NCI-H1694 (cell line): Measurements from ENCODE around the gene MPHOSPH8.

ENCODE experiments used
- DNase-seq: peaks from one replicate; lab custom pipeline; 2025; lab: John Stamatoyannopoulos, UW

The MPHOSPH8 gene, protein sequence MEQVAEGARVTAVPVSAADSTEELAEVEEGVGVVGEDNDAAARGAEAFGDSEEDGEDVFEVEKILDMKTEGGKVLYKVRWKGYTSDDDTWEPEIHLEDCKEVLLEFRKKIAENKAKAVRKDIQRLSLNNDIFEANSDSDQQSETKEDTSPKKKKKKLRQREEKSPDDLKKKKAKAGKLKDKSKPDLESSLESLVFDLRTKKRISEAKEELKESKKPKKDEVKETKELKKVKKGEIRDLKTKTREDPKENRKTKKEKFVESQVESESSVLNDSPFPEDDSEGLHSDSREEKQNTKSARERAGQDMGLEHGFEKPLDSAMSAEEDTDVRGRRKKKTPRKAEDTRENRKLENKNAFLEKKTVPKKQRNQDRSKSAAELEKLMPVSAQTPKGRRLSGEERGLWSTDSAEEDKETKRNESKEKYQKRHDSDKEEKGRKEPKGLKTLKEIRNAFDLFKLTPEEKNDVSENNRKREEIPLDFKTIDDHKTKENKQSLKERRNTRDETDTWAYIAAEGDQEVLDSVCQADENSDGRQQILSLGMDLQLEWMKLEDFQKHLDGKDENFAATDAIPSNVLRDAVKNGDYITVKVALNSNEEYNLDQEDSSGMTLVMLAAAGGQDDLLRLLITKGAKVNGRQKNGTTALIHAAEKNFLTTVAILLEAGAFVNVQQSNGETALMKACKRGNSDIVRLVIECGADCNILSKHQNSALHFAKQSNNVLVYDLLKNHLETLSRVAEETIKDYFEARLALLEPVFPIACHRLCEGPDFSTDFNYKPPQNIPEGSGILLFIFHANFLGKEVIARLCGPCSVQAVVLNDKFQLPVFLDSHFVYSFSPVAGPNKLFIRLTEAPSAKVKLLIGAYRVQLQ

DNA sequence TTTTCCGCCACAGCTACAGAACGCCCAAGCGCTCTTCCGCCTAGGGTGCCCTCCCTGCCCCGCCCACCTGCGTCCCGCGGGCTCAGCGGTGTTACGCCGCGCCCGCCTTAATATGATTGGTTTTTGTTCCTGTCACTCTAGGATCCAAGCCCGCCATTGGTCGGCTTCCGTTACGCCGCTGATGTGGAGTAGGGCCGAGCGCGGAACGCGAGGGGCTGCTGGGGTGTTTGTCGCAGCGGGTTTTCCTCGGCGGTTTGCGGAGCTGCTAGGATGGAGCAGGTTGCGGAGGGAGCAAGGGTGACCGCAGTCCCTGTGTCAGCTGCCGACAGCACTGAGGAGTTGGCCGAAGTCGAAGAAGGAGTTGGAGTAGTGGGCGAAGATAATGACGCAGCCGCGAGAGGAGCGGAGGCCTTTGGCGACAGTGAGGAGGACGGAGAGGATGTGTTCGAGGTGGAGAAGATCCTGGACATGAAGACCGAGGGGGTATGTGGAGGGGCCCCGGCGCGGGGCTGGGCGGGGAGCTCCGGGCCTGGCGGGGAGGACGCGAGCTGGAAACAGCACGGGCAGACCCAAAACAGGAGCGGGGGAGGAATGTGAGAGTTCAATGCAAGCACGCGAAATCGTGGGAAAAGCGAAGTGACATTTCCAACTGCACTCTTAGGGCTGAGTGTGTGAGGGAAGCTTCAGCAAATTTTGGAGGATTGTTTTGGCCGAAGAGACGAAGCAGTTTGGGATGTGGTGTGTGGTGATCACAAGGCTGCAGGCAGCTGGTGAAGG is at the start of gene MPHOSPH8:
Gene MPHOSPH8, plus strand, starts transcription at position 181 of the 777 bp plus-strand sequence. Its CDS starts 90 bp downstream, at position 271.
- DNase-seq, result peak; percentile 83

DNA sequence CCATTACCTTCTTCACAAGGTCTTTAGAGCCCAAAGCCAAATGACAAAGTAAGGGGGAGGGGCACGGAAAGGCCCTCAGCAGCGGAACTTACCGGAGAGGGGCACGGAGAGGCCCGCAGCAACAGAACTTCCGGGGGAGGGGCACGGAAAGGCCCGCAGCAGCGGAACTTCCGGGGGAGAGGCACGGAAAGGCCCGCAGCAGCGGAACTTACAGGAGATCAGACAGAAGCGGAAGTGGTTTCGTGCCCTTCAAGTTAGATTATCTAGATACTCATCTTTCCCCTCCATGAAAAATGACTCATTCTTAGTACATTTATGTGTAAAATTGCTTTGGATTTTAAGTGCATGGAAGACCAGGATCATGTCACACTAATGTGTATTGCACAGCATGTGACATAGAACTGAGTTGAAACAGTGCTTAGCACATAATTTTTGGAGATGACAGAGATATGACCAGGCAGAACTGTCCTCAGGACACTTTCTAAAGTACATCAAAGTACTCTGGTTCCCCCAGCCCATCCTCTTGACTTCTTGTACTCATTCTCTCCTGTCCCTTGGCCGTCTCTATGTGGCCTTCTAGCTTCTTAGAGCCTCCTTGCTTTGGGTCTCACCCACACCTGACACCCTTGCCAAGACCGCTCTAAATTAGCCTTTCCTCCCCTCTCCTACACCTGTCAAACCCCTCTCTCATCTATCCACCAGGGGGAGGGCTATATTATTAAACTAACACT is 46.4 kb upstream of the MPHOSPH8 start:
- no peak for DNase-seq

DNA sequence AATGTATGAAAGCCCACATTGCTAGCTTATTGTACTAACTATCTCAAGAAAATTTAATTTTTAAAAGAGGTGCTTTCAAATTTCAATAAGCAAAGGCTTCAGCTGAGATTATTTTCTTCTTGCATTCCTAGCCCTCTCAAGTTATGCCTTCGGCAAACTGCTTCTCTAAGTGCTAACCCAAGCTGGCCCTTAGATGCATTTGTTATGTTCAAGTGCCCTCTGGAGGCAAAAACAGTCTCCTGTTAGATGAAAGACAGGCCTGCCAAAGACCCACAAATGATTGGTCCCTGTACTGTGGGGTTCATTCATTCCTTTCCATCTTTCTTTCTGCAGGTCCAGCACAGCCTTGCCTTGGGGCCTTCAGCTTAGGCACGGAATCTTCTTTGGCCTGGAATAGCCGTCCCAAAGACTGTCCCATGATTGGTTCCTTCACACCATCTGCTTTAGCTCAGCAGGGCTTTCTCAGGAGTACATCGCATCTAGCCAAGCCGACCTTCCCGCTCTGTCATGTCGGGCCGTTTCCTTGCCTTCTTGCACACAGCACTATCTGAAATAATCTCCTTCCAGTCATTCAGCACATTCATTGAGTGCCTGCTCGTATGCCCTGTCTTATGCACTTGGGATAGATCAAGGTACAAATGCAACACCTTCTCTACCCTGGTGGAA is 45.7 kb upstream of the MPHOSPH8 start:
- DNase-seq, result peak; percentile 4

DNA sequence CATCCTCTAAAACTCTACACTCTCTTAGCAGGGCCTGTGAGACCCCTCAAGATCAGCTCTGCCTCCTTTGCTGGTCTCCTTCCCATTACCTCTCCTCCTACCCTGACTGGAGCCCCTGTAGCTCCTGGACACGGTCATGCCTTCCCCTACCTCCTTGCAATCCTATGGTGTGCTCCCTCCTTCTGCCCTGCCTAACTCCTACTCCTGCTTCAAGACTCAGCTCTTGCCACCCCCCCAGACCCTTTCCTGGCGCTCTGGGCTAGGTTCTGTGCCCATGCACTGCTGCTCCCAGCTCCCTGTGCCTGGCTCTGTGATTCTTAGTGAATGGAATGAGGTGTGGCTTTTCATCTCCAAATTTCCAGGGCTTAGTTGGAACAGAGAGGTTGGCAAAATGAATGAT is 44.1 kb upstream of the MPHOSPH8 start:
- DNase-seq, result no peak

DNA sequence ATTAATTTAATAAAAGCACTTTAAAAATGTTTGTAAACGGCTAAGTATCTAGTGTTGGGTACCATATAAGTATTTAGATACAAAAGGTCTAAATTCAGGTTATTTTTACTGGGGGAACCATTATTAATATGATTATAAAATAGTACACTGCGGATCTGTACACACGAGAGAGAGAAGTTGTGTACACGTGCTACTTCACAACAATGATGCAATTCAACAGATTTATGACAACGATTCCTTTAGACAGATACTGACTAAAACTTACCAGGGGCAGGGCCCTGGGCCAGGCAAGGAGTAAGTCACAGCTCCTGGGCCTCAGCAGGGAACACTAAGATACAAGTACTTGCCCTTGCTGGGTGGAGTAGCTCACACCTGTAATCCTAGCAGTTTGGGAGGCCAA is 43.0 kb upstream of the MPHOSPH8 start:
- no peak for DNase-seq

DNA sequence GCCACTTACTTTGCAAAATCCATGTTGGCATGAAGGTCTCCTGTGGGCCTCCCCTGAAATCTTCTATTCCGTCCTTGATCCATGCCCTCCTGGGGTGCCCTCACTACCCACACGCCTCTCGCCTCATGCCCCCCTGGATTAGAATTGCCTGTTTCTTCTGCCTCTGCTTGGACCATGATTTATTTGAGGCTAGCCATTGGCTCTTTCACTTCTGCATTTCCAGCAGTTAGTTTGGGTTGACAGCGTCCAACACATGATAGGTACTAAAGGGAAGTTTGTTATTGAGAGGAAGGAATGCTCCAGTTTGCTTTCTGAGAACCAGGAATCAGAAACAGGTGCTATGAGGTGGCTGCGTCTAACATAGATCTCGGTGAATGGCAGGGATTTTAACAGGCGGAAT is 41.6 kb upstream of the MPHOSPH8 start:
- no peak for DNase-seq

DNA sequence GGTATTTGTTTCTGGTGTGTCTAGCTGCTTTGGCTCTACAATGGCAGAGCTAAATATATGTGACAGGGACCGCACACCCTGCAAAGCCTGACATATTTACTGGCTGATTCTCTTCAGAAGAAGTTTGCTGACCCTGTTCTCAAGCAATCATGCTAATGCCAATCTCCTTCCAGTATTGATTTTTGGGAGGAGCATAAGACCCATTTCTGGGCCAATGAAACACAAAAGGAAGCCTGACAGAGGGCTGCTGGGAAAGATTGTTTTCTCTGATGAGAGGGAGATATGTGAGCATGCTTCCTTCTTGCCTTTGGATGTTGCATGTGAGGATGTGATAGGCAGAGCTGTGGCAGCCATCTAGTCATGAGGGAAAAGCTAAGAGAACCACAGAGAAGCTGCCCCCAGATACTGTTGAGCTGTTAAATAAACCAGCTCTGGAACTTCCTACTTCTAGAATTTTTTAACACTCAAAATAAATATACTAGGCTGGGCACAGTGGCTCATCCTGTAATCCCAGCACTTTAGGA is 40.7 kb upstream of the MPHOSPH8 start:
- no peak for DNase-seq

DNA sequence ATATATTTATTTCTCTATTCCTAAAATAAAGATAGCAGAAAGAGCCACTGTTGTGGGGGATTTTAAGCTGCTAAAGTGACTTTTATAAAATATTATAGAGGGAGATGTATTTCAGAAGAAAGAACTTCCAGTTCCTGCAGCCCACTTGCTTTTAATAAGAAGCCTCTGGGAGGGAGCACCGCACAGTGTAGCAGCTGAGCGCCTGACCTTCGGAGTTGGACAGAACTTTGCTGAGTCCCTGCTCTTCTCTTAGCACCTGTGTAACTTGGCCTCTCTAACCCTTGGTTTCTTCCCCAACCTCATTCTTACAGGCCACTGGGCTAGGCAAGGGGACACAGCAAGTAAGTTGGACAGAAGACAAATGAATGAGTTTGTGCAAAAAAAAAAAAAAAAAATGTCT is 37.4 kb upstream of the MPHOSPH8 start:
- DNase-seq, result no peak

DNA sequence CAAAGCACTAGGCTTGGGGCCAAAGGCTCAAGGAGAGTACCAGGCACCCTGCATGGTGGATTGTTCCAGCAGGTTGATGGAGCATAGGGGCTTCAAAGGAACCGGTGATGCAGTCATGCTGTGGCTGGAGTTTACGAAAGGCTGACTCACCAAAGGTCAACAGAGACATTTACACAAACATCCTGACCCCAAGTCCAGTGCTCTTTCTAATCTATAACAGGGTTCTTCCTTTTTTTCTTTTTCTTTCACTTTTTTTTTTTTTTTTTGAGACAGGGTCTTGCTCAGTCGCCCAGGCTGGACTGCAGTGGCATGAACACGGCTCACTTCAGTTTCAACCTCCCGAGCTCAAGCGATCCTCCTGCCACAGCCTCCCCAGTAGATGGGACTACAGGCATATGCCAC is 36.5 kb upstream of the MPHOSPH8 start:
- no peak for DNase-seq

DNA sequence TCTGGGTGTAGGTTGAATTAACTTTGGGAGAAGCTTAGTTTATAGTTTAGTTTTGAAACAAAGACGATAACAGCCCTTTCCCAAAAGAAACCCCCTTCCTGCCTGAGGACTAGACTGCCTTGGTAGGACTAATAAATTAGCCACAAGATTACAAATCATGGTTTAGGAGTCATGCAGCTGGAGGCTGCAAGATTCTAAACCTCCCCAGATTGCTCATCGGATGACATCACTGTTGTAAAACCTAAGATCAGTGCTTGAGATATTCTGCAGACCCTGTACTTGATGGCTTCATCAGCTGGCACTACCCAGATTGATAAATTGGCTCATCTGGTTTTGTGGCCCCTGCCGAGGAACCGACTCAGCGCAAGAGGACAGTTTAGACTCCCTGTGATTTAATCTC is 35.9 kb upstream of the MPHOSPH8 start:
- no peak for DNase-seq

DNA sequence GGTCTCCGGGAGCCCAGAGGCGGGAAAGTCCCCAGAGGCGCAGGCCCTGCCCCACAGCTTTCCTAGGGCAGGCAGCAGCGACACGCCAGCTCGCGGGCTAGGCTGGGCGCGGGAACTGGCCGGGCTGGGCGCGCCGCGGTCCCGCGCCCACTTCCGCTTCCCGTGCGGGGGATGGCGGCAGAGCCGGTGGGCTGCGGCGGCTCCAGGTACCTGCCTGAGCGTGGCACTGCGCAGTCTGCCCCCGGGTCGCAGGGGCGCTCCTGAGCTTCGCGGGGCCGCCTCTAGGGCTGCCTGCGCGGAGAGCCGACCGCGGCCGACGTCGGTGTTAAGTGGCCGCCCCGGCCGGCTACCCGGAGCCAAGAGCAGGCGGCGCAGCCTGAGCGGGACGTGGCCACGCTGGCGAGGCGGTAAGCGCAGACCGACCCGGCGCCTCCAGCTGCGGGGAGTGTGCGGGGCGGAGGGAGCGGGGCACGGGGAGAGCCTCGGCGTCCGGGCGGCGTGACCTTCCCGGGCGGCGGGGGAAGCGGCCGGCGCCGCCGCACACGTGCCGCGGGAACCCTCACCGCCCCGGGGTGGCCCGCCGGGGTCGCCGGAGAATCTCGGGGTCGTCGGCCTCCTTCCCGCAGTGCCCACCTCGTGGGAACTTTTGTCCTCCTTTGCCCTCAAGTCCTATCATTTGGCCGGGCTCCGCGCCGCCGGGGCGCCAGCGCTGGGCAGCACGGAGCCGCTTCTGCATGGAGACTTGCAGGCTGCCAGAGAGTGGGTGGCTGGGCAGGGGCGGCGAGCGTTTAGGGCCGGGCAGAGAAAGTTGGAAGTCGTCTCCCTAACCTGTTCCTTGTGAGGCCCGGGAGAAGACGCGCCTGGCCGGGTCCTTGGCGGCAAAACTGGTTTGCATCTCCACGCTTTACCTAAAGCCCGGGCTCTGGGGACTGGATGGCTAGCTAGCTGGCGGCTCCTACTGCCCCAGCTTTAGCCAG is 31.4 kb upstream of the MPHOSPH8 start:
- DNase-seq, result no peak

DNA sequence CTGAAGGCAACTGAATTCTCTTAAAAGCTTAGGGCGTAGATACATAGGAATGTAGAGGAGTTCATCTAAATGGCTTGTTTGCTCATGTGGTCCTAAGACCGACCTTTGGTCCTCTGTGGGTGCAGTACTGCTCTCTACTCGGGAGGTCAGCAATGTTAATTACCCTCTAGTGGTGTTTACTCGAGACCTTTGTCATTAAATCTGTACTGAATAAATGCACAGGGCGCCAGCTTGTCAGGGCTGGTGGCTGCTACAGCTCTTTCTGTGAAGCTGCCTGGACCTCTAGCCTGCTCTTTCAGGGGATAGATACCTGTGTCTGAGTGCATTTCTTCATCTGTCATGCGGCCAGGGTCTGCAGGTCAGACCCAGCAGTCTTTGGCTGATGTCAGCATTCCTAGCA is 29.2 kb upstream of the MPHOSPH8 start:
- DNase-seq, result no peak

DNA sequence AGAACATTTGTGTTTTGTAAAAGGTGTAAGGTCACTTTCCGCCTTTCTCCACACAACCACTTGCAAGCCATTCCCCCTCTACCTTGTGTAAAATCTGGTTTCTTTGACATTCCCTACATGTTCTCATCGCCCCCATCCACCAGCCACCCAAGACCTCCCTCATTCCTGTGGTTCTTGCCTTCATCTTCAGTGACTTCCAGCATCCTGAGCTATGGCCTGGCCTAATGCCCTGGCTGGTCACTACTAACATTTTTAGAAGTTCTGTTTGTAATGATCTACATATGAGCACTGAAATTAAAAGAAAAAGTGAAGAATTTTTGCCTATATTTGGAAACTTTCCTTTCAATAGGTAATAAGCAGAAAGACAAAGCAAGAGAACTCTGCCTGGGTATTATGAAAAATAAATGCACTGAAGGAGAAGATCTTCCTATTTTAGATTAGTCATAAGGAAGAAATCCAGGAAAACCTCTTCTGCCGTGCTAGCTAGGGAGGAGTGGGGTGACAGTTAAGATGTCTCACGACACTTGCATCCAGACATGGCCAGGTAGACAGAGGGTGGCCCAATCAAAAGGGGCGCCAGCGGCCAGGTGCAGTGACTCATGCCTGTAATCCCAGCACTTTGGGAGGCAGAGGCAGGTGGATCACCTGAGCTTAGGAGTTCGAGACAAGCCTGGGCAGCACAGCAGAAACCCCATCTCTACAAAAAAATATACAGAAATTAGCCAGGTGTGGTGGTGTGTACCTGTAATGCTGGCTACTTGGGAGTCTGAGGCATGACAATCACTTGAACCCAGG is 28.1 kb upstream of the MPHOSPH8 start:
- no peak for DNase-seq

DNA sequence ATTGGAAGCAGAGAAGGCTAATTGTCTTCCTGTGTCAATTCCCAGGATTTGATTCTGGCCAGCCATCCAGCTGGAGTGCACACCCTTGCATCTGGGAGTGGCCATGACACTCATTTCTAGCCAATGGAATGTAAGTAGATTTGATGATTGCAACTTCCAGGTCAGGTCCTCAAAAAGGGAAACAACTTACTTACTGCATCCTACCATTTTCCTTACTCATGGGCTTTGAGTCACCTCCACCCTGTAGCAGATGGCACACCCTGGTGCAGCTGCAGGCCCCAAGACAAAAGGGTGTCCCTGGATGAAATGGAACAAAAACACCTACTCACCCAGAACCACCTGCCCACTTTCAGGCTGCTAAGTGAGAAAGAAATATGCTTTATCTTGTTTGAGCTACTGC is 27.3 kb upstream of the MPHOSPH8 start:
- DNase-seq, result no peak

DNA sequence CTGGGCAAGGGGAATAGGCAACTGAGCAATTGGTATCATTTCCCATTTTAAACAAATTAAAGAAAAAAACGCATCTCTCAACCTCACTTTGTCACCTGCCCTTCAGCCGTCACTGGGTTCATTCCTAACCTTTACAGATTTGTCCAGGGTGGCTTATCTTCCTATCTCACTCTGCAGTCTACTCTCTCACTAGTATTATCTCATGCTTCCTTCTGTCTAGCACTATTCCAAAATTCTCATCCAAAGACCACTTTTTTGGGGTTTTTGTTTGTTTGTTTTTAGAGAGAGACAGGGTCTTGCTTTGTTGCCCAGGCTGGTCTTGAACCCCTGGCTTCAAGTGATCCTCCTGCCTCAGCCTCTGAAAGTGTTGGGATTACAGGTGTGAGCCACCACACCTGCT is 26.7 kb upstream of the MPHOSPH8 start:
- no peak for DNase-seq

DNA sequence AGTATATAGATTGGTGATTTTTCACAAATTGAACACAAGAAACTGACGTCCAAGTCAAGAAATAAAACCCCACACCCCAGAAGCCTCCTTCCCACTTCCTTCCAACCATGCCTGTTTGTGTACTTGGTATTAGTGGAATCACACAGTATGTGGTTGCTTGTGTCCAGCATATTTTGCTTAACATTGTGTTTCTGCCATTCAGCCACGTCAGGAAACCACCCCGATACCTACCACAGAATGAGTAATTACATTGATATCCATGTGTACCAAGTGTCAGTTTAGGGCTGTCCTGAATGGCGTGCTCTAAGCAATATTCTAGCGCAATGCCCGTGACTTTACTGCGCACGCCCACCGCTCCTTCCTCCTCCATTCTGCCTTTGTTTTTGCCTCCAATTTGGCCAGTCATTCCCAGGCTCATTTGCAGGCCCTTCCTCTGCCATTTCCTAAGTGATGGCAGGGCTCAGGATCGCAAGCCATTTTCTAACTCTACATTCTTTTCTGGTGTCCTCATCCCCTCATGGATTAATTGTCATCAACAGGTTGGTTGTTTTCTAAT is 25.9 kb upstream of the MPHOSPH8 start:
- no peak for DNase-seq

DNA sequence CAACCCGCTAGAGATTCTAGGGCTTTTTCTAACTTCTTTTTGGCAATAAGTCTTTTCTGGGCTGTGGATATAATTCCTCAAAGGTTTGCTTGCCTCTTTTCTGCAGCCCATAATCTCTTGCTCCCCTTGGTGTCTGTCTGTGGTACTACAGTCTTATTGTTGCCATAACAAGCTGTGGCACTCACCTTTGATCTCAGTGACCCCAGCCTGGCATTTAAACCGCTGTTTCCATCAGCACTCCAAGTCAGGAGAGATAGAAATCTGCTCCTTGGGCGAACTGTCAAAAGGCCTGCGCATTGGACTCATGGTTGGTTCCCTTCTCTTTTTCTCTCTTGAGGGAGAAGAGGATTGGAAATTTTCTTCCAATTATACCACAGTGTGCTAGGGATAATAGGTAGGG is 14.5 kb upstream of the MPHOSPH8 start:
- no peak for DNase-seq

DNA sequence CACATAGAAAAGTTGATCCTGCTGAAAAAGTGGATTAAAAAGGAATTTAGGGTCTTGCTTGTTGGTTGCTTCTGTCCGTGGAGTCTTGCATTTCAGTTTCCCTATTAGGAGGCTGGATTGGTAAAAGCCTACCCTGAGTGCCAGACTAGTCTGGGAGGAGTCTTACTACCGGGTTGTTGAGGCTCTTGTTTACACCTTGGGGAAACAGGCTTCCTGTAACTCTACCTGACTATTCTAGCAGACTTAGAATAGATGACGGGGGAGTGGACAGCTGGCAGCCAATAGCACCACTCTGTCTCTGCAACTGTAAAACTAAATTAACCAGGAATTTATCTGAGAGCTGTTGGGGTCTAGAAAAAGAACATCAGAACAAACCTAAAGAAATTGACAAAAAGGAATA is 11.3 kb upstream of the MPHOSPH8 start:
- DNase-seq, result no peak

DNA sequence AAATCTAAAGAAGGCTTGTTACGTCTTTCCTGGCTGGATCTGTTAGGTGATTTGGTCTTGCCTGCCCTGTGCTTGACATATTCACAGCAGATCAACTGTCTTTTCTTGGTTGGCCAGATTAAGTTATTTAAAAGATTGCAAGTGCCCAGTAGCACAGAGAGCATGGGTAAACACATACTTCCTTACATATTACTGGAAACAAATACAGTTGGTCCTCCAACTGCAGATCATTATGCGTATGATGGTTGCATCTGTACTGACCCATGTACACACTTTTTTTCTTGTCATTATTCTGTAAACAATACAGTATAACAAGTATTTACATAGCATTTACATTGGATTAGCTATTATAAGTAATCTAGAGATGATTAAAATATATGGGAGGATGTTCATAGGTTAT is 9.2 kb upstream of the MPHOSPH8 start:
- DNase-seq, result no peak
